Astrocyte of the hippocampus (primary cell): ENCODE data around the gene MFSD11.
A peak's percentile ranks its signal among the peaks of the same experiment; 100 is the strongest.
"Not testable (repeated sequence)": the region's sequence is repeated elsewhere in the genome, so short reads cannot be mapped to it uniquely, and the experiment has no call there.

Experiments
- DNase-seq: peaks from one replicate; pipeline ENCODE4 v3.0.0; 2011; ENCODE audit warnings: low read depth, low spot score

MFSD11 gene

GRCh38 chr17:76726776-76727718 is 10.9 kb upstream of the MFSD11 start, which contains the start of gene METTL23:
Gene METTL23 (plus strand): TSS chr17:76726839. CDS start chr17:76729711, 2,872 bp downstream.
- DNase-seq, result peak; percentile 88

GRCh38 chr17:76727745-76728456 is 10.0 kb upstream of the MFSD11 start:
- peak; percentile 32 for DNase-seq

- DNase-seq, result not testable (repeated sequence)
Measured at GRCh38 chr17:76731800-76732733, 5.9 kb upstream of the MFSD11 start.

- no peak for DNase-seq
Measured at GRCh38 chr17:76732734-76733617, 4.9 kb upstream of the MFSD11 start.

GRCh38 chr17:76733618-76733957 is 4.3 kb upstream of the MFSD11 start:
- DNase-seq, result no peak

- peak; percentile 45 for DNase-seq
Measured at GRCh38 chr17:76734080-76734840, 3.7 kb upstream of the MFSD11 start.

- peak; percentile 52 for DNase-seq
Measured at GRCh38 chr17:76735006-76735405, 2.9 kb upstream of the MFSD11 start.

- DNase-seq, result peak; percentile 15
Measured at GRCh38 chr17:76735586-76736348, 2.2 kb upstream of the MFSD11 start.

GRCh38 chr17:76736349-76737081 is 1.4 kb upstream of the MFSD11 start:
- peak; percentile 87 for DNase-seq

GRCh38 chr17:76737082-76737675 is 740 bp upstream of the MFSD11 start, which contains the start of gene SRSF2:
Gene SRSF2 (minus strand): TSS chr17:76737331. CDS start chr17:76737160, 171 bp downstream.
- DNase-seq, result peak; percentile 99

GRCh38 chr17:76738468-76738850 is 540 bp downstream of the MFSD11 start:
- peak; percentile 24 for DNase-seq

- not testable (repeated sequence) for DNase-seq
Measured at GRCh38 chr17:76739568-76740115, 1.7 kb downstream of the MFSD11 start.

- no peak for DNase-seq
Measured at GRCh38 chr17:76740329-76741118, 2.6 kb downstream of the MFSD11 start.

GRCh38 chr17:76742958-76743357 is 5.0 kb downstream of the MFSD11 start:
- DNase-seq, result no peak

GRCh38 chr17:76744747-76745146 is 6.8 kb downstream of the MFSD11 start:
- no peak for DNase-seq

GRCh38 chr17:76745785-76746184 is 7.9 kb downstream of the MFSD11 start:
- not testable (repeated sequence) for DNase-seq
